Body of pancreas (tissue), 4 donors: ENCODE results near the gene RFT1.

Source experiments
- POLR2A ChIP-seq, 3 donors: fragments of 450-650 bp; IDR thresholded peaks; one replicate each; pipeline ENCODE4 v1.6.1; 2016; ENCODE audit warnings: antibody characterized with exemption in 3 of 3, mild to moderate bottlenecking in 2 of 3
- TF ChIP-seq, protein P1 (sequence below), 7 experiments: fragments of 450-650 bp in 4 of 7; fragments of 200-600 bp in 3 of 7; sonication (generic) in 3 of 7; IDR thresholded peaks; one replicate each; pipeline ENCODE4 v1.5.1; 2016 to 2019; ENCODE audit warnings: antibody characterized with exemption in 7 of 7

DNA sequence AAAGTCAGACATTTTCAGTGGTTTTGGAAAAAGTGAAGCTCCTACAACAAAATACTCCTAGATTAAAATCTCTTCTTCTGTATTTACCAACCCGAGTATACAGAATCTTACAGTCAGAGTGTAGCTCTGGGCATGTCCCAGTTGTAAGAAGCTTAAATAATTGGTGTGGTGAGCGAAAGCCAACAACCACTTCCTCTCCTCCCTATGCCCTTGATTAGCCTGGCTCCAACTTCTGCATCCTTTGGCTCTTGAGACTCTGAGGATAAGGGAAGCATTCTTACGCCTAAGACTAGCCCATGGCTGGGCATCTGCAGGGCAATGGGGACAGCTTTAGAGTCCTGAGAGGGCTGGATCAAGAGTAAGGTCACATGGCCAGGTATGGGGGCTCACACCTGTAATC lies 25.5 kb downstream of the RFT1 start:
- TF ChIP-seq POLR2A (IDR thresholded peaks at IDR 0.05), result no peak
- TF ChIP-seq, protein P1, sequence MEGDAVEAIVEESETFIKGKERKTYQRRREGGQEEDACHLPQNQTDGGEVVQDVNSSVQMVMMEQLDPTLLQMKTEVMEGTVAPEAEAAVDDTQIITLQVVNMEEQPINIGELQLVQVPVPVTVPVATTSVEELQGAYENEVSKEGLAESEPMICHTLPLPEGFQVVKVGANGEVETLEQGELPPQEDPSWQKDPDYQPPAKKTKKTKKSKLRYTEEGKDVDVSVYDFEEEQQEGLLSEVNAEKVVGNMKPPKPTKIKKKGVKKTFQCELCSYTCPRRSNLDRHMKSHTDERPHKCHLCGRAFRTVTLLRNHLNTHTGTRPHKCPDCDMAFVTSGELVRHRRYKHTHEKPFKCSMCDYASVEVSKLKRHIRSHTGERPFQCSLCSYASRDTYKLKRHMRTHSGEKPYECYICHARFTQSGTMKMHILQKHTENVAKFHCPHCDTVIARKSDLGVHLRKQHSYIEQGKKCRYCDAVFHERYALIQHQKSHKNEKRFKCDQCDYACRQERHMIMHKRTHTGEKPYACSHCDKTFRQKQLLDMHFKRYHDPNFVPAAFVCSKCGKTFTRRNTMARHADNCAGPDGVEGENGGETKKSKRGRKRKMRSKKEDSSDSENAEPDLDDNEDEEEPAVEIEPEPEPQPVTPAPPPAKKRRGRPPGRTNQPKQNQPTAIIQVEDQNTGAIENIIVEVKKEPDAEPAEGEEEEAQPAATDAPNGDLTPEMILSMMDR (IDR thresholded peaks at IDR 0.05), result no peak
